GM19099 (cell line): Measurements from ENCODE around the gene C19orf85.

ENCODE experiments used
- POLR2A ChIP-seq: IDR thresholded peaks from 3 replicates; pipeline ENCODE4 v1.6.1; 2011; ENCODE audit warnings: low read depth; ENCODE audit not compliant: insufficient read length; ENCODE audit errors: extremely low read depth

Gene C19orf85

GRCh38 chr19:55464662-55465054 lies at the start of gene C19orf85:
Gene C19orf85 (minus strand): TSS chr19:55464751. CDS start chr19:55464554, 197 bp downstream.
- TF ChIP-seq POLR2A = no peak

GRCh38 chr19:55508120-55508519 lies 43.6 kb upstream of the C19orf85 start:
- no peak for TF ChIP-seq POLR2A

- TF ChIP-seq POLR2A = no peak
These were observed 40.4 kb upstream of the C19orf85 start for GRCh38 chr19:55504981-55505380.

- no peak for TF ChIP-seq POLR2A
These were observed 39.7 kb upstream of the C19orf85 start for GRCh38 chr19:55504252-55504603.

- TF ChIP-seq POLR2A = peak; percentile 31
These were observed 39.1 kb upstream of the C19orf85 start for GRCh38 chr19:55503502-55504251.

- TF ChIP-seq POLR2A = no peak
These were observed 38.6 kb upstream of the C19orf85 start for GRCh38 chr19:55503157-55503501.

- no peak for TF ChIP-seq POLR2A
These were observed 37.8 kb upstream of the C19orf85 start for GRCh38 chr19:55502197-55502952.

- TF ChIP-seq POLR2A = no peak
These were observed 35.9 kb upstream of the C19orf85 start for GRCh38 chr19:55500368-55500952.

- TF ChIP-seq POLR2A = no peak
These were observed 33.8 kb upstream of the C19orf85 start for GRCh38 chr19:55498246-55498840.

- TF ChIP-seq POLR2A = no peak
These were observed 33.2 kb upstream of the C19orf85 start for GRCh38 chr19:55497763-55498162.

- no peak for TF ChIP-seq POLR2A
These were observed 31.2 kb upstream of the C19orf85 start for GRCh38 chr19:55495646-55496349.

- TF ChIP-seq POLR2A = no peak
These were observed 29.7 kb upstream of the C19orf85 start for GRCh38 chr19:55494172-55494761.

GRCh38 chr19:55493645-55494171 lies 29.2 kb upstream of the C19orf85 start:
- TF ChIP-seq POLR2A = no peak

GRCh38 chr19:55493052-55493644 lies 28.6 kb upstream of the C19orf85 start:
- no peak for TF ChIP-seq POLR2A

- TF ChIP-seq POLR2A = no peak
These were observed 27.9 kb upstream of the C19orf85 start for GRCh38 chr19:55492362-55492944.
